H1 (cell line): ENCODE measurements around the gene GARNL3. TPM values are rescaled to one million over a fixed set of nuclear protein-coding genes. Genes with fewer than 3 reads are reported as not detected.

Experiments
- CTCF ChIA-PET: fragments of 300-600 bp; sonication (Branson Sonifier 250); formaldehyde crosslinking; loops from one replicate; lab custom pipeline; 2021; ENCODE audit not compliant: partially characterized antibody; lab: Charles Lee
- POLR2A ChIA-PET: fragments of 300-600 bp; sonication (Branson Sonifier 250); formaldehyde crosslinking; loops from one replicate; lab custom pipeline; 2021; ENCODE audit warnings: inconsistent platforms; ENCODE audit not compliant: partially characterized antibody; lab: Charles Lee
- DNase-seq, 2 experiments: peaks; one replicate each; pipeline versions ENCODE4 v3.0.0 to v3.0.0-alpha.2; 2010 to 2022; ENCODE audit warnings: low spot score in 2 of 2, low read depth in 1 of 2, mixed read lengths in 1 of 2
- FAIRE-seq: peaks from 2 replicates; lab custom pipeline; 2011; peaks lifted over from hg19 to GRCh38; lab: Jason Lieb, UNC
- H2AFZ ChIP-seq: 2 replicates; pipeline ENCODE4 v1.8.1; 2012; ENCODE audit warnings: low read length, inconsistent platforms
- H2AK5ac ChIP-seq: 2 replicates; pipeline ENCODE4 v1.6.1; 2013; ENCODE audit warnings: low read depth, low read length
- H2BK120ac ChIP-seq: replicated peaks from 2 replicates; pipeline ENCODE3; 2013; ENCODE audit warnings: low read depth, low read length, inconsistent platforms
- H2BK12ac ChIP-seq: 2 replicates; pipeline ENCODE4 v1.6.1; 2013; ENCODE audit warnings: low read depth, low read length
- H2BK15ac ChIP-seq: 2 replicates; pipeline ENCODE4 v1.6.1; 2013; ENCODE audit warnings: low read length
- H2BK20ac ChIP-seq: 2 replicates; pipeline ENCODE4 v1.6.1; 2013; ENCODE audit warnings: low read length
- H2BK5ac ChIP-seq: 2 replicates; pipeline ENCODE4 v1.6.1; 2013; ENCODE audit warnings: low read depth, low read length
- H3K14ac ChIP-seq: 2 replicates; pipeline ENCODE4 v1.6.1; 2013; ENCODE audit warnings: inconsistent platforms; ENCODE audit not compliant: insufficient read length
- H3K18ac ChIP-seq: 2 replicates; pipeline ENCODE4 v1.6.1; 2013; ENCODE audit warnings: low read length; ENCODE audit errors: extremely low read depth
- H3K23ac ChIP-seq: 2 replicates; pipeline ENCODE4 v1.6.1; 2013; ENCODE audit warnings: inconsistent platforms; ENCODE audit not compliant: insufficient read length
- H3K23me2 ChIP-seq: 2 replicates; pipeline ENCODE4 v1.6.1; 2013; ENCODE audit warnings: low read depth, low read length
- H3K27ac ChIP-seq: 2 replicates; pipeline ENCODE4 v1.6.1; 2011; ENCODE audit warnings: low read depth, low read length, inconsistent platforms
- H3K27me3 ChIP-seq, 4 experiments: replicated peaks in 1 of 4; 1 replicate in 1 of 4; 2 replicates in 3 of 4; pipeline versions ENCODE4 v1.6.1 to v1.8.1; 2011 to 2013; ENCODE audit warnings: low read length in 3 of 4, mild to moderate bottlenecking in 3 of 4, inconsistent platforms in 2 of 4, mixed read lengths in 2 of 4, moderate library complexity in 1 of 4; ENCODE audit not compliant: control insufficient read depth in 3 of 4, insufficient read depth in 3 of 4; ENCODE audit errors: extremely low read depth in 1 of 4
- H3K36me3 ChIP-seq, 4 experiments: 2 replicates each; pipeline versions ENCODE4 v1.6.1 to v1.8.1; 2011 to 2013; ENCODE audit warnings: mild to moderate bottlenecking in 4 of 4, low read length in 3 of 4, moderate library complexity in 2 of 4, control low read depth in 1 of 4, inconsistent platforms in 1 of 4; ENCODE audit not compliant: insufficient read depth in 4 of 4, control insufficient read depth in 2 of 4
- H3K4ac ChIP-seq: replicated peaks from 2 replicates; pipeline ENCODE3; 2013; ENCODE audit warnings: low read length, low read depth, mixed read lengths, inconsistent platforms; ENCODE audit not compliant: insufficient read length
- H3K4me1 ChIP-seq, 4 experiments: replicated peaks in 1 of 4; 1 replicate in 1 of 4; 2 replicates in 3 of 4; pipeline versions ENCODE4 v1.6.1 to v1.8.1; 2011 to 2013; ENCODE audit warnings: low read length in 3 of 4, inconsistent platforms in 2 of 4, mixed read lengths in 1 of 4; ENCODE audit not compliant: insufficient read depth in 4 of 4, control insufficient read depth in 3 of 4
- H3K4me2 ChIP-seq, 2 experiments: 2 replicates each; pipeline versions ENCODE4 v1.6.1 to v1.8.1; 2011 to 2013; ENCODE audit warnings: low read depth in 2 of 2, low read length in 2 of 2, control low read depth in 1 of 2, inconsistent platforms in 1 of 2, mild to moderate bottlenecking in 1 of 2; ENCODE audit not compliant: insufficient read depth in 1 of 2
- H3K4me3 ChIP-seq, 4 experiments: fragments of 200-600, 300-600 bp in 1 of 4; sonication (generic), shearing (Covaris generic), sonication (Bioruptor Twin) in 1 of 4; 2 replicates each; pipeline versions ENCODE4 v1.5.1 to v1.8.1; 2011 to 2016; ENCODE audit warnings: low read length in 4 of 4, low read depth in 3 of 4, control low read depth in 2 of 4, inconsistent platforms in 2 of 4, mild to moderate bottlenecking in 2 of 4, mixed read lengths in 1 of 4, moderate library complexity in 1 of 4; ENCODE audit not compliant: insufficient read depth in 2 of 4; ENCODE audit errors: extremely low read depth in 1 of 4
- H3K56ac ChIP-seq: replicated peaks from 2 replicates; pipeline ENCODE3; 2013; ENCODE audit warnings: low read depth, mild to moderate bottlenecking, mixed read lengths, low read length, inconsistent platforms; ENCODE audit not compliant: insufficient read length
- H3K79me1 ChIP-seq: 2 replicates; pipeline ENCODE4 v1.6.1; 2013; ENCODE audit warnings: low read depth, low read length, control low read depth
- H3K79me2 ChIP-seq, 2 experiments: 2 replicates each; pipeline versions ENCODE4 v1.6.1 to v1.8.1; 2012 to 2013; ENCODE audit warnings: low read length in 2 of 2, mild to moderate bottlenecking in 2 of 2, inconsistent platforms in 1 of 2; ENCODE audit not compliant: insufficient read depth in 2 of 2, control insufficient read depth in 1 of 2
- H3K9ac ChIP-seq, 4 experiments: replicated peaks in 1 of 4; 1 replicate in 1 of 4; 2 replicates in 3 of 4; pipeline versions ENCODE4 v1.6.1 to v1.8.1; 2011 to 2013; ENCODE audit warnings: low read depth in 3 of 4, low read length in 3 of 4, control low read depth in 2 of 4, mild to moderate bottlenecking in 2 of 4, moderate library complexity in 2 of 4, inconsistent platforms in 1 of 4; ENCODE audit errors: extremely low read depth in 1 of 4
- H3K9me3 ChIP-seq, 2 experiments: 2 replicates each; pipeline versions ENCODE4 v1.6.1 to v1.8.1; 2012 to 2013; ENCODE audit warnings: mild to moderate bottlenecking in 2 of 2, moderate library complexity in 2 of 2, control low read depth in 1 of 2, inconsistent platforms in 1 of 2, low read depth in 1 of 2, low read length in 1 of 2, mixed read lengths in 1 of 2; ENCODE audit not compliant: insufficient read depth in 2 of 2
- H4K20me1 ChIP-seq, 2 experiments: replicated peaks in 1 of 2; 2 replicates each; pipeline versions ENCODE3 to v1.8.1; 2011 to 2013; ENCODE audit warnings: inconsistent platforms in 2 of 2, low read length in 2 of 2, mild to moderate bottlenecking in 1 of 2; ENCODE audit not compliant: insufficient read depth in 2 of 2, control insufficient read depth in 1 of 2
- H4K5ac ChIP-seq: 2 replicates; pipeline ENCODE4 v1.6.1; 2013; ENCODE audit warnings: low read length, low read depth, mixed read lengths, inconsistent platforms; ENCODE audit not compliant: insufficient read length
- H4K8ac ChIP-seq: 2 replicates; pipeline ENCODE4 v1.8.0; 2013; ENCODE audit warnings: mild to moderate bottlenecking, moderate library complexity, low read length, inconsistent platforms; ENCODE audit not compliant: insufficient read depth; ENCODE audit errors: extremely low read depth
- H4K91ac ChIP-seq: replicated peaks from 2 replicates; pipeline ENCODE3; 2013; ENCODE audit warnings: low read length, mixed read lengths, inconsistent platforms; ENCODE audit not compliant: insufficient read length
- FOSL1 ChIP-seq: IDR thresholded peaks from 2 replicates; pipeline ENCODE4 v1.6.1; 2011; ENCODE audit warnings: mild to moderate bottlenecking, low read depth, low read length, moderate library complexity; ENCODE audit not compliant: insufficient read depth
- RAD21 ChIP-seq, 2 experiments: IDR thresholded peaks in 1 of 2; conservative IDR thresholded peaks in 1 of 2; 2 replicates each; pipeline ENCODE4 v1.6.1; 2011; ENCODE audit warnings: low read depth in 2 of 2, low read length in 2 of 2, improper control_type of control experiment in 1 of 2, inconsistent platforms in 1 of 2, mild to moderate bottlenecking in 1 of 2, moderate library complexity in 1 of 2
- RBBP5 ChIP-seq: IDR thresholded peaks from 2 replicates; pipeline ENCODE4 v1.7.1; 2012; ENCODE audit warnings: low read depth, mild to moderate bottlenecking, inconsistent platforms, low read length, moderate library complexity, borderline replicate concordance
- SIX5 ChIP-seq: IDR thresholded peaks from 2 replicates; pipeline ENCODE4 v1.6.1; 2011; ENCODE audit warnings: mild to moderate bottlenecking, low read depth, low read length
- SP2 ChIP-seq: IDR thresholded peaks from 2 replicates; pipeline ENCODE4 v1.6.1; 2012; ENCODE audit warnings: mild to moderate bottlenecking, low read length, inconsistent platforms
- WGBS, 2 experiments: shearing (Covaris generic) in 1 of 2; methylation state at CpG; one replicate each; pipeline versions ENCODE4 v1.1.6 to v1.1.7; 2013 to 2015; ENCODE audit warnings: low lambda C conversion rate in 2 of 2, mixed read lengths in 2 of 2, inconsistent platforms in 1 of 2, low coverage in 1 of 2, missing lambda C conversion rate in 1 of 2; ENCODE audit not compliant: insufficient replicate concordance in 2 of 2, insufficient coverage in 1 of 2, insufficient read length in 1 of 2; ENCODE audit errors: extremely low coverage in 1 of 2, missing lambda C conversion rate in 1 of 2; 5-methylcytosine and 5-hydroxymethylcytosine counted together
- polyA plus RNA-seq, 7 experiments: library from polyadenylated mRNA; depleted of rRNA in 3 of 7; stranded (reverse) in 5 of 7; unstranded in 2 of 7; fragments of >200 nt in 5 of 7; fragments of 200-250 nt in 2 of 7; gene quantifications; 1 replicate in 5 of 7; 2 replicates in 1 of 7; 4 replicates in 1 of 7; pipeline versions ENCODE4 v1.2.1 to v1.2.3, GENCODE V29; 2011 to 2013; ENCODE audit warnings: missing spikeins in 2 of 7, mixed read lengths in 2 of 7
- total RNA-seq: library from RNA; stranded (reverse); fragmentation: NEBNext Ultra II Directional; extraction: Animal tissue kit (Norgen Biotek cat#: 25700); gene quantifications from 2 replicates; pipeline ENCODE4 v1.2.1, GENCODE V29; 2021

The GARNL3 gene
- total and polyA plus RNA-seq, 2 of the 8 experiments (the other 6 are each of a cell fraction or from before 2014, with no cell fraction given), result 6.5 to 18.3 TPM

- Histone ChIP-seq H3K36me3 (no peaks in the 10 kb centered on the region; a peak in 1 of 8 replicates), H3K4me2 (no peak overlapping the region), H3K9me3 (no peaks in the 10 kb centered on the region), H2BK120ac (no peak overlapping the region), H2BK20ac (no peak overlapping the region), H3K27ac (no peak overlapping the region), H4K8ac (no peak overlapping the region), H3K4ac (no peak overlapping the region), H4K20me1 (peaks cover 0 to 4% of the 10 kb centered on the region in 2 experiments), H3K4me1 (peaks cover 0 to 3% (median 1%) of the 10 kb centered on the region in 4 experiments; a peak in 2 of 7 replicates), H3K9ac (no peak overlapping the region), H4K5ac (no peak overlapping the region), H3K4me3 (no peak overlapping the region), H3K23me2 (no peaks in the 10 kb centered on the region), H3K79me1 (no peaks in the 10 kb centered on the region; the same call in 1 of the 2 replicates), H3K27me3 (no peaks in the 10 kb centered on the region), H2AFZ (no peak overlapping the region), H3K14ac (no peak overlapping the region), H3K23ac (no peak overlapping the region), H3K56ac (no peak overlapping the region), H3K18ac (no peak overlapping the region), H4K91ac (no peak overlapping the region), H3K79me2 (no peaks in the 10 kb centered on the region), H2BK12ac (no peak overlapping the region), H2AK5ac (no peak overlapping the region), H2BK15ac (no peak overlapping the region), H2BK5ac (no peak overlapping the region)
- DNase-seq (no peak), FAIRE-seq (no peak)
- ChIA-PET POLR2A (no interaction called here), CTCF (interaction anchor here (0.7 to 1.2 kb wide), 3 partner anchors 13 to 107 kb away, joined by 3 to 4 read pairs (median 3); no protein-coding TSS in a partner anchor)
- WGBS, 2 experiments, result 87% methylated on average over 3 of the region's 4 CpGs; no CpG with 5 or more reads in 1 of the 2 experiments
- TF ChIP-seq RBBP5 (no peak), FOSL1 (no peak), RAD21 (IDR thresholded peaks at IDR 0.05 in 1 of 2, conservative IDR thresholded peaks at IDR 0.05 in 1 of 2; ENCODE audit: low read depth in 2 of 2, low read length in 2 of 2) (no peak), SP2 (no peak), SIX5 (no peak)
Observed at GRCh38 chr9:127291246-127291778, 26.7 kb downstream of the GARNL3 start.
